GM18907 (cell line): ENCODE measurements around the gene C11orf71.

Source experiments
- ATAC-seq: cut with Tn5 transposase; IDR thresholded peaks from one replicate; pipeline ENCODE4 v1.9.1; 2021; ENCODE audit warnings: mild to moderate bottlenecking, moderate library complexity; ENCODE audit not compliant: unreplicated experiment

Gene C11orf71, protein sequence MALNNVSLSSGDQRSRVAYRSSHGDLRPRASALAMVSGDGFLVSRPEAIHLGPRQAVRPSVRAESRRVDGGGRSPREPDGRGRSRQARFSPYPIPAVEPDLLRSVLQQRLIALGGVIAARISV

DNA sequence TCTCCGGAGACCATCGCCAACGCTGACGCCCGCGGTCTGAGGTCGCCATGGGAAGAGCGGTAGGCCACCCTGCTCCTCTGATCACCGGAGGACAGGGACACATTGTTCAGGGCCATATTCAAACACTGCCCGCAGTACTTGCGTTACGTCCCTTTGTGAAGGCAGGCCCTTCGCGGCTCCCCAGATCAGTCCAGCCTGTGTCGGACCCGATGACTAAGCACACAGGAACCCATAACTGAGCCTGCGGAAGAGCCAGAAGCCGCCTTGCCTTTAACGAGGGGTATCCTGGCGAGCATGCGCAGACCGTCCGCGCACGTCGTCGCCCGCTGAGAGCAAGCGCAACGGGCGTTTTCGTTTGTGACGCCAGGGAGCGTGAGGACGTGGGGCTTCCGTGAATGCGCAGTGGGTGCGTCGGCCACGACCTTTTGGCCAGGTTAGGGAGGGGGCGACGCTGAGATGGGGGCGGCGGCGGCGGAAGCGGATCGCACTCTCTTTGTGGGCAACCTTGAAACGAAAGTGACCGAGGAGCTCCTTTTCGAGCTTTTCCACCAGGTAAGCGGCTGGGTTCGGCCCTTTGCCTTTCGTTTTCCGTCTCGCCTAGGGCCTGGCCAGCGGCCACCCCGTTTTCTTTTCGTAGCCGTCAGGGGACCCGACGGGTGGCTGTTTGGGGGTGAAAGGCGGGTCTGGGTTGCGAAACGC, at the start of gene C11orf71, which contains the start of gene RBM7:
Gene C11orf71, minus strand, starts transcription at position 296 of the 699 bp plus-strand sequence. Its CDS starts 180 bp downstream, at position 116.
Gene RBM7, plus strand, starts transcription at position 451 of the 699 bp plus-strand sequence. Its CDS starts 6 bp downstream, at position 457.
- ATAC-seq = peak; percentile 96

DNA sequence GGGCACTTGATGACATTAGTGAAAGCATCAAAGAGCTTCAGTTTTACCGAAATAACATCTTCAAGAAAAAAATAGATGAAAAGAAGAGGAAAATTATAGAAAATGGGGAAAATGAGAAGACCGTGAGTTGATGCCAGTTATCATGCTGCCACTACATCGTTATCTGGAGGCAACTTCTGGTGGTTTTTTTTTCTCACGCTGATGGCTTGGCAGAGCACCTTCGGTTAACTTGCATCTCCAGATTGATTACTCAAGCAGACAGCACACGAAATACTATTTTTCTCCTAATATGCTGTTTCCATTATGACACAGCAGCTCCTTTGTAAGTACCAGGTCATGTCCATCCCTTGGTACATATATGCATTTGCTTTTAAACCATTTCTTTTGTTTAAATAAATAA, 49.5 kb upstream of the C11orf71 start:
- no peak for ATAC-seq

DNA sequence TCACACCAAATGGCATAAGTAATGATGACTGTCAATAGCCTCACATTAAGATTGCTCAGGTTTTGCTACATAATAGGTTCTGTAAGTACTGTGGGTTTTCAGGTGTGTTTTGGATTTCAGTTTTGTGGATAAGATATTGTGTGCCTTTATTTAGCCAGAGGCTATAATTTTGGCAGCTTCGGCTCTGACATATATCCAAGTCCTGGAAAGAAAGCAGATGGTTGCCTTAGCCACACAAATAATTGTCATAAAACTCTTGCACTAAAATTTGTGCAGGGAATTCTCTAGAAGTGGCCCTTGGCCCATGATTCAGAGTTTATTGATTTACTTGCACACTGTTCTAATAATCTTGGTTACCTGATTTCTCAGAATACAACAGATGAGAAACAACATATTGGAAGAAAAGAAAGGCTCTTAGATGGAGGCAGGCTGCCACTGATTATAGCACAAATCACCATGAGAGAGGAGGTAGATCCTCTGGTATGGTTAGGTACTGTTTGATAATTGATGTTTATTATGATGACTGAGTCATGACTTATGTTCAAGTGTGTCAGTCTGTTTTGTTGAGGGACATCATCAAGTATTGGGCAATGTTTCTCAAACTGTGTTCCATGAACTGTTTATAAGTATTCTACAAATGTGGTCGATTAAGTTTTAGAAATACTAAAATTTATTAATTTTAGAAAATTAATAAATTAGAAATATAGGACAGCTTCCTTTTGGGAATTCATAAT, 48.6 kb upstream of the C11orf71 start:
- ATAC-seq = no peak

DNA sequence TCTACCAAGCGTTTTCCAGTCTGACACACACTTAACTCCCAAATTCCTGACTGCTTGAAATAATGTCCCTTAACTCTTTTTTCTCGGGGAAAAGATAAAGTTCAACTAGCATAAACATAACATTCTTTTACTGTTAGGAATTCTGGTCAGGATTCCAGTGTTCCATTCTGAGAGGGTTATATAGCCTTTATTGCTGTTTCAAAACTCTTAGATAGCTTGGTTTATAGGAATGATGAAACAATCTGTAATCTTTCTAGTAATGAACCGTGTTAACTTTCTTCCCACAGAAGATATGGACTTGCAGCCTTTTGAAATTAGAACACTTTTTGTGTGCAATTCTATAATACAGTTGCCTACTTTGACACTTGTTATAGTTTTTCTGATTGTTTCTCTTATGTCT, 47.6 kb upstream of the C11orf71 start:
- ATAC-seq = no peak

DNA sequence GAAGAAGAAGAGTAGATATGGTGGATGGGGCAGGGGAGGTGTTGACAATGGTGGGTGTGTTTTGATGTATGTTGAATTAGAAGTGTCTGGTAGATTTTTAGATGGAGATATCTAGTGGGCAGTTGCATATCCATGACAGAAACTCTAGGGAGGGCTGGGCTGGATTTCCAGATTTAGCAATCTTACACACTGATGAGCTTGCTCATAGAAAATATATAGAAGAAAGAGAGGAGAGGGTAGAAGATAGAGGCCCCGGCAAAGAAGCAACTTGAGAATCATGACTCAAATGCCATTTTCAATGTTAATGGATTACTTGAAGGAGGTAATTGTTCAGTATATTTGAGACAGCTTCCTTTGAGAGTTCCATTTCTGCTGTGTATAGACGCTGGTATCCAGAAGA, 47.1 kb upstream of the C11orf71 start:
- ATAC-seq = no peak

DNA sequence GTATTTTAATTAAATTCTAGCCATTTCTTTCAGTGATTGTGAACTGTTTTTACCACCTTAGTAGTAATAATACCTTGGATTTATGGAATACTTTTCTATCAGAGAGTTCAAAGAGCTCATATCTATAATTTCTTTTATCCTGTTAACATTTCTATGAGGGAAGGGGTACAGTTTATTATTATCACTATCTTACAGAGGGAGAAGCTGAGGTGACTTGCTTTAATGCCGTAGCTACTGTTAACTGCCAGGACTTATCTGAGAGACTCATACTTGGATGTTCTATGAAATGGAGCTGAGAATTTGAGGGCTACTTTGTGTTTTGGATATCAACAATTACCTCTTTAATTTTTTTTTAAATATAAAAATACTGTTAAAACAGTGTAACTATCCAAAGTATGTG, 42.2 kb upstream of the C11orf71 start:
- ATAC-seq = no peak

DNA sequence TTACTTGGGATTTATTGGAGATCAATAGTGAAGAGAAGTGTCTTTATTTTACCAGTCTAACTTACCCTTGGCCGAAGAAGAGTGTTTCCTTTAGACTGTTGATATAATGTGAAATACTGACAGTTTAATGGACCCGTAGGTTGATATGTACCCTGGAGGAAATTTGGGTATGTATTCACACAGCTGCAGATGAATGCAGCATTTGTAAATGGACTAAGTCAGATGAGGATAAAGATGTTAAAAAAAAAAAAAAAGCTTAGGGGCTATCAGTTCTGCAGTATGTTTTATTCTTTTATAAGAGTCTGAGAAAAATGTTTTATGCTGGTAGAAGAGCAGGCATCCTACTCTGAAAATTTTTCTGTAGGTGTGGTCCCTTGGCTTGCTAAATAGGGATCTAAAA, 41.6 kb upstream of the C11orf71 start:
- ATAC-seq = no peak

DNA sequence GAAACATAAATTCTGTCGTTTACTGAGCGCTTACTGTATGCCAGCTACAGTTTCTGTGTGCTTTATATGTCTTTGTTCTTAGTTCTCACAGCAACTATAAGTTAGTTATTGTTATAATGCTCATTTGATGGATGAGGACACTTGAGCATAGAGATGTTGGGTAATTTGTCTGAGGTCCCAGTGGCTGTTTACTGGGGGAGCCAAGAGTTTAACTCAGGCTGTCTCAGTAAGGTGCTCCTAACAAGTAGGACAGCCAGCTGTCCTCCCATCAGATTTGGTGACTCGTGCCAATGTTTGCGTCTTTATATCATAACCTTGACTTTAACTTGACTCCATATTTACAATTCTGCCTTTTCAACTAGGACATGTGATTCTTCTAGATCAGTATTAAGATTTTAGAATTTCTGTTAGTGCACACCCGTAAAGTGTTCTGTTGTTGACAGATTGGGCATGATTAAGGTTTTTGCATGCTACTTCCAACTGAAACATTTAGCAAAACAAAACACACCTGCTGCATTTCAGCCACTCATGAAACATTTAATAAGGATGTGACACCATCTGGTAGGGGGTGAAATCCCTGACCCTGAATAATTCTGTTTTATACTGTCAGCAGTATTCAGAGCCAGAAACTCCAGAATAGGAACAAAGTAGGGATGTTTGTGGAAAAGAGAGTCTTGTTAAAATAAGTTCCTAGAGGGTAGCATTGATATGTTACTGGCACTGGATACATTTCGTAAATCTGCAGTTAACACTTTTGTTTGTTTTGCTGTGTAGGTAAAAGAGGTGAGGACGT, 40.9 kb upstream of the C11orf71 start:
- ATAC-seq = no peak

DNA sequence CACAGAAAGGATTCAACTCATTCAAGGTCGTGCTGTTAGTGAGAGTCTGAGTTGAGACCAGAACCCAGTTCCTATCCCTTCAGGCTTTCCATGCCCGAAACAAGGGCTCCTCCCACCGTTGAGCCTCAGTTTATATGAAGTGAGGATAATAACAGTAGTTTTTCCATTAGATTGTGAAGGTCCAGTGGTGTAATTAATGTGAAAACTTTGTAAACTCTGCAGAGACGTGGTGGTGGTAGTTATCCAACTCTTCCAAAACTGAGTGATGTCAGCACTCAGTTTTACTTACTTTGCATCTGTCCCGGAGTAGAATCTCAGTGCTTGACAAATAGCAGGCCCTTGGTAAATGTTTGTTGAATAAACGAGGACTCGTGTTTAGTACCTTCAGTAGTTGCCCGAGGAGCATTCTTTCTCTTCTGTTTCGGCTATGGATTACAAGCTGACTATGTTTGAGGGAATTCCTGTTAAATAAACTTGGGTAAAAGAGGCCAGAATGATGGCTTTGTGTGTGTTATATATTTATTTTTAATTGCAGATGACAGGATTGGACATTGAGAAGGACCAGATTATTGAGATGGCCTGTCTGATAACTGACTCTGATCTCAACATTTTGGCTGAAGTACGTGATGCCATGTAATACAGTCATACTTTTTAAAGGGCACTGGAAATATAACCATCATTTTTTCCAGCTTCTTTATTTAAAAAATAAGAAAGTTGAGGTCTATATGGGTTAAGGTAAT, 40.0 kb upstream of the C11orf71 start:
- no peak for ATAC-seq

DNA sequence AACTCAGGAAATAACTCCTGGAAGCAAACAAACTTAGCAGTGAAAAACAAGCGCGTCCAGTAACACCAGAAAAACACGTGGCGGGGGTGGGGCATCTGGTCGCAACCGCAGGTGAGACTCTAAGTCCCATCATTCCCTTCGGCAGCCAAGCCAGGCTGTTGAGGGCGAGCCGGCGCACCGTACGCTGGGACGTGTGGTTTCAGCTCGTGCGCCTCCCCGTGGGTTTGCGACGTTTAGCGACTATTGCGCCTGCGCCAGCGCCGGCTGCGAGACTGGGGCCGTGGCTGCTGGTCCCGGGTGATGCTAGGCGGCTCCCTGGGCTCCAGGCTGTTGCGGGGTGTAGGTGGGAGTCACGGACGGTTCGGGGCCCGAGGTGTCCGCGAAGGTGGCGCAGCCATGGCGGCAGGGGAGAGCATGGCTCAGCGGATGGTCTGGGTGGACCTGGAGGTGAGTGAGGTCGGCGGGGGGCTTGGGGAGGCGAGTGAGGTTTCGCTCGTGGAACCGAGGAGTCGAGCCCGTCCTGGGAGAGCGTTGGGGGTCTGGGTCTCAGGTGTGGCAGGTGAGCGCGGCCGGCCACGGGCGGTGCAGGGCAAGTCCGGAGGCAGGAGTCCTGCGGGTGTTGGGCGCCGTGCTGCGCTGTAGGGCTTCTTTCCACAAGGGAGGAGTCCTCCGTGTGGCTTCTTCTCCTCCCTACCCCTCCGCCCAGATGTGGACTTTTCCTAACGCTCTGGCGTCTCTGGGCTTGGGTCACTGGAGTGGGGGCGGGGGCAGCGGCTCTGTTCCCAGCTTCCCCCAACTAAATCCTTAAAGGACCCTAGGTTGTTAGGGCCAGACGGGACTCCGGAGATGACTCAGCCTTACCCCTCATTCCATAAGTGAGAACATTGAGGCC, 39.2 kb upstream of the C11orf71 start, which contains the start of gene REXO2:
Gene REXO2, plus strand, starts transcription at position 239 of the 892 bp plus-strand sequence. Its CDS starts 62 bp downstream, at position 301.
- ATAC-seq = peak; percentile 99

DNA sequence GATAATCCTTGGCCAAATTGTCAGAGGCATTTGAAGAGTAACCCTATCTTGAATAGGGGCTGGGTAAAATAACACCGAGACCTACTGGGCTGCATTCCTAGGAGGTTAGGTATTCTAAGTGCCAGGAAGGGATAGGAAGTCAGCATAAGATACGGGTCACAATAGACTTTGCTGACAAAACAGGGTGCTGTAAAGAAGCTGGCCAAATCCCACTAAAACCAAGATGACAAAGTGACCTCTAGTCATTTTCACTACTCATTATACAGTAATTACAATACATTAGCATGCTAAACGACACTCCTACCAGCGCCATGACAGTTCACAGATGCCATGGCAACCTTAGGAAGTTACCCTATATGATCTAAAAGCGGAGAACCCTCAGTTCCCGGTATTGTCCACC, 38.0 kb upstream of the C11orf71 start:
- no peak for ATAC-seq

DNA sequence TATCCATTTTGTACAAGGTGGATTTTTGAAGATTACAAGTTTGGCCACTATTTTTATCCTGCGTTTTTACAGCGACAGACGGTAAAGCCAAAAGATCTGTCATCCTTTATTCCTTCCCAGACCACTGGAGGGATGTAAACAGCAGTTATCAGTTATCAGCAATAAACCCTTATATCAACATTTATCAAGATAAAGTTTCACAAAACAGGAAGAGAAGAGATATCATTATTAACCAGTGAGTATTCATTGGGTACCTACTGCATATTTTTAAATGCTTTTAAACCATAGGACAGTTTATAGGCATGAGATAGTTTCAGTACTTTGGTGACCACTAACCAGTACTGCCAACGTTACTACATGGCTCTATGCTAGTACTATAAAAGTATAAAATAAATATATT, 33.1 kb upstream of the C11orf71 start:
- no peak for ATAC-seq

DNA sequence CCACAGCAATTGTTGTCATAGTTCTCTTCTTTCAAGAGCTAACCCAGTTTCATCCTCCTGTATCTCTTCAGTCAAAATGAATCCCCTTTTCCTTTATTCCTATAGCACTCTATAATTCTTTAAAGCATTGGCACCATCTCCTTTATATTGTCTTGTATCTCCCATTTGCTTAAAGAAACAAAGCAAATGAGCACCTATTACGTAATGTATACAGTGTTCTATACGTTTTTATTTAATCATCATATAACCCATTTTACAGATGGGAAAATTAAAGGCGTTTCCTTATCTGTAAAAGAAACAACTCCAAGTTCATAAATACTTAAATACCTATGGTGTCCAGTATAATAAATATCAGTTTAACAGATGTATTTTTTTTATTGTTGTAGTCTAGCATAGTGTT, 32.6 kb upstream of the C11orf71 start:
- no peak for ATAC-seq

DNA sequence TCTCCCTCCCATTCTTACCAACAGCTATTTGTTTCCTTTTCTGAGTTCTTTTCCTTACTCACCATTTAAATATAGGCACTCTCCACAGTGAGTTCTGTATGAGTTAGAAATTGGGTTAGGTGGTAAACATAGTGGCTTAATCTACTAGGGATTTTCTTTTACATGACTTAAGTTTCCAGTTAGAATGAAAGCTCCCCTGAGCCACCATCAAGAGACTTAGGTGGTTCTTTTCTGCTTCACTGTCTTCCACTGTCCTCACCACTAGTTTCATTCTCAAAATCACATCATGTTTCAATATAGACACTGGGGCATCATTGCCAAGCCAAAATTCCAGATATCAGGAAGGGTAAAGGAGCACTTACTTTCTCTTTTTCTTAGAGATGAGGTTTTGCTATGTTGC, 30.0 kb upstream of the C11orf71 start:
- ATAC-seq = no peak

DNA sequence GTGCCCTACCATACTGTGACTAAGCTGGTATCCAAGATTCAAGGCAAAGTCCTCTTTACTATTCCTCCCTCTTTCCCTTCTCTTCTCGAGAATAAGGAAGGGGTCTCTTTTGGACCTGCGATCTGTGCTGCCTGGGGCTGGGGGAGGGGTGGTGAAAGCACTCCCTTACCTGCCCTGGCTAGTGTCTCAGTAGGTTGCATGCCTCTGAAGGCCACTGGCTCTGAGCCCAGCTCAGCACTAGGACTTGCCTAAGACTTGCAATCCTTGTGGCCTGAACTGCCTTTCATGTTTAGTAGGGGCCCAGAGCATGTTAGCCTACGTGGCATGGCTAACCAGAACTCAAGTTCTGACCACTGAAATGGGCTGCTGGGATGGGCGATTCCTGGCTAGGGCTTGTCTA, 26.0 kb upstream of the C11orf71 start:
- ATAC-seq = no peak

DNA sequence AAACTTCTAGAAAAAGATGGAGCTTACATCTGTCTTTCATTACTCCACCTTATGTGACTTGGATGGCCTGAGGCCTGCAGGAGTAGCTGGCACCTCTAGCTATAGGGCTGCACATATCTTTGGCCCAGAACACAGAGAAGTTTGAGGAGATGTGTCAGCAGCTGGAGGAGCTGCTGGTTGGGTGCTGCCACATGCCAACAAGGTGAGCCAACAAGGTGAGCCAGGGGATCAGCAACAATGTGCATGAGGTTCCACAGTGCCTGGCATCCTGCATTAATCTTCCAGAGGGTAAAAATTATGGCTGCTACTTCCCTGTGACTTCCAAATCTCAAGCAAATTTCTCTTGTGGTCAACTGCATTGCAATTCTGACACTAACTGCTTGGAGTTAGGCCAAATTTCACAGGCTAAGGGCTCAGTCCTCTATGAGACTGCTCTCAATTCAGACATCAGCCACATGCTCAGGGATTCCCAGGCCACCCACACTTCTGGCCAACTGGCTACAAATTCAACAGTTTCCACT, 16.2 kb upstream of the C11orf71 start:
- ATAC-seq = no peak

DNA sequence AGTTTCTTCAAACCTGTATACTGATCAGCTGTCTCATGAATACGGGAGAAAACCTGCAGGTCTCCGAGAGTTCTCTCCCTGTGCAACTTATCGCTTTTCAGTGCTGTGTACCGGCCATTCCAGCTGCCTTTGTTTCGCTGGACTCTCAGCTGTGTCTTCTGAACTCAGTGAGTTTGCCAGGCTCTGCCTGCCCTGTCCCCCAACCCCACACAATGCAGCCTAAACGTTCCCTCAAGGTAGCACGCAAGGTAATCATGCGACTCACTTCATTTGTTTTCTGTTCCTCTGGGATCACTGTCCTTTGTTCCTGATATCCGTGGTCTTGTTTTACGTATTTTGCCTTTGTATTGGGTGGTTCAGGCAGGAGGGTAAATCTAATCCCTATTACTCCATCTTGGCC, 13.6 kb upstream of the C11orf71 start:
- no peak for ATAC-seq

DNA sequence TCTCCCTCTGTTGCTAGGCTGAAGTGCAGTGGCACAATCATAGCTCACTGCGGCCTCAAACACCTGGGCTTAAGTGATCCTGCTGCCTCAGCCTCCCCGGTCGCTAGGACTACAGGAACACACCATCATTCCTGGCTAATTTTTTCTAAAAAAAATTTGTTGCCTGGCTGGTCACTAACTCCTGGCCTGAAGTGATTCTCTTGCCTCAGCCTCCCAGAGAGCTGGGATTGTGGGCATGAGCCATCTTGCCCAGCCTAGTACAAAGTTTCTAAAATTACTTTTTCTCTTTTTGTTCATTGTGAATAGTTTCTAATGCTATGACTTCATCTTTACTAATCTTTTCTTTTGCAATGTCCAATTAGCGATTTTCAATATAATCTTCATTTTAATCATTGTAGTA, 12.6 kb upstream of the C11orf71 start:
- no peak for ATAC-seq

DNA sequence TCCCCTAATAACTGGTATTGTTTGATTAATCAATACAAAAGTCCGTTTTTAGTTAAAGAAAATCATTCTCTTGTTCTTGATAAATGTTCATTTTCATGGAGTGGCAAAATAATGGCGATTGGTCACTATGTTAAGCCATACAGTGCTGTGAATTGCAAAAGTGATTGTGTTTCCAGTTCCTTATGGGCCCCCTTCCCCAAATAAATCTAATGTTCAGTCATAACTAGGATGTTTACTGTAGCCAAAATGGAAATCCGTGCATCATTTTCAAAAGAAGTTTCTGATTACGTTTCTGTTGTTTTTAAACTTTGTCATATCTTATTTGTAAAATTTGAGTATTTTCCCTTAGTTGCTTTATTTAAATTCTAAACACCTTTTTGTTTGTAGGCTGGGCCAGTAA, 1.0 kb upstream of the C11orf71 start:
- ATAC-seq = no peak
